ENCODE data around the gene HRAS.

DNA sequence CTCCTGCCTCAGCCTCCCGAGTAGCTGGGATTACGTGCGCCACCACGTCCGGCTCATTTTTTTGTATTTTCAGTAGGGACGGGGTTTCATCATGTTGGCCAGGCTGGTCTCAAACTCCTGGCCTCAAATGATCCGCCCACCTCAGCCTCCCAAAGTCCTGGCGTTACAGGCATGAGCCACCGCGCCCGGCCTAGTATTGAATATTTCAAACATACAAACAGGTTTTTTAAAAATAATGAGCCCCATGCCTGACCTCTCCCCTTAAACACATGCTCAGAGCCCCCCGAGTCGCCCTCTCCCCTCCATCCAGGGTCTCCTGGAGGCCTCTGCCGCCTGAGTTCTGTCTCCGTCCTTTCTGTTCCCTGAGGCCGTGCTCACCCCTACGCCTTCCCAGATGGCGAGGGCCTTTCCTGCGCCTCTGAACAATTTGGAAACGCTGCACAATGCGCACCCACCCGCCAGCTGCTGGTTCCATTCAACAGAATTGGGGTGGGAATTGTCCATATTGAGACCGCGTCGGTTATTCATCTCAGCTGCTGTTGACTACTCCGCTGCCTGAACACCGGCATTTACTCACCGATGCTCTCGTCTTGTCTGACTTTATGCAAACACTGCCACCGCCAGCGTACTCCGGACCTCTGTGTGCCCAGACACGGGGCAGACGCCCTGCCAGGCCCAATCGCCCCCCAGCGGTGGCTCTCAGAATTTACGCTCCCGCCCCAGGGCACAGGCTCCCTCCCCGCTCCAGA lies 14.8 kb downstream of the HRAS start:
- TF ChIP-seq EZH2 (IDR thresholded peaks at IDR 0.05; ENCODE audit: low read depth): no peak
- TF ChIP-seq, protein P1, sequence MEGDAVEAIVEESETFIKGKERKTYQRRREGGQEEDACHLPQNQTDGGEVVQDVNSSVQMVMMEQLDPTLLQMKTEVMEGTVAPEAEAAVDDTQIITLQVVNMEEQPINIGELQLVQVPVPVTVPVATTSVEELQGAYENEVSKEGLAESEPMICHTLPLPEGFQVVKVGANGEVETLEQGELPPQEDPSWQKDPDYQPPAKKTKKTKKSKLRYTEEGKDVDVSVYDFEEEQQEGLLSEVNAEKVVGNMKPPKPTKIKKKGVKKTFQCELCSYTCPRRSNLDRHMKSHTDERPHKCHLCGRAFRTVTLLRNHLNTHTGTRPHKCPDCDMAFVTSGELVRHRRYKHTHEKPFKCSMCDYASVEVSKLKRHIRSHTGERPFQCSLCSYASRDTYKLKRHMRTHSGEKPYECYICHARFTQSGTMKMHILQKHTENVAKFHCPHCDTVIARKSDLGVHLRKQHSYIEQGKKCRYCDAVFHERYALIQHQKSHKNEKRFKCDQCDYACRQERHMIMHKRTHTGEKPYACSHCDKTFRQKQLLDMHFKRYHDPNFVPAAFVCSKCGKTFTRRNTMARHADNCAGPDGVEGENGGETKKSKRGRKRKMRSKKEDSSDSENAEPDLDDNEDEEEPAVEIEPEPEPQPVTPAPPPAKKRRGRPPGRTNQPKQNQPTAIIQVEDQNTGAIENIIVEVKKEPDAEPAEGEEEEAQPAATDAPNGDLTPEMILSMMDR (conservative IDR thresholded peaks at IDR 0.05): no peak
